Esophagus mucosa (tissue), 1 donor: ENCODE measurements around the gene NT5DC1. TPM values are rescaled to one million over a fixed set of nuclear protein-coding genes. Genes with fewer than 3 reads are reported as not detected.

Source experiments
- ATAC-seq: fragments of 200-7000 bp; cut with Tn5 transposase; one replicate; pipeline ENCODE4 v1.9.1; 2020
- total RNA-seq: library from RNA; stranded (reverse); gene quantifications from one replicate; pipeline ENCODE4 v1.2.4, GENCODE V29; 2023
- donor health status: DM: yes; HTN: yes; CAD: no.

NT5DC1 gene
- total RNA-seq: 42.4 TPM

DNA sequence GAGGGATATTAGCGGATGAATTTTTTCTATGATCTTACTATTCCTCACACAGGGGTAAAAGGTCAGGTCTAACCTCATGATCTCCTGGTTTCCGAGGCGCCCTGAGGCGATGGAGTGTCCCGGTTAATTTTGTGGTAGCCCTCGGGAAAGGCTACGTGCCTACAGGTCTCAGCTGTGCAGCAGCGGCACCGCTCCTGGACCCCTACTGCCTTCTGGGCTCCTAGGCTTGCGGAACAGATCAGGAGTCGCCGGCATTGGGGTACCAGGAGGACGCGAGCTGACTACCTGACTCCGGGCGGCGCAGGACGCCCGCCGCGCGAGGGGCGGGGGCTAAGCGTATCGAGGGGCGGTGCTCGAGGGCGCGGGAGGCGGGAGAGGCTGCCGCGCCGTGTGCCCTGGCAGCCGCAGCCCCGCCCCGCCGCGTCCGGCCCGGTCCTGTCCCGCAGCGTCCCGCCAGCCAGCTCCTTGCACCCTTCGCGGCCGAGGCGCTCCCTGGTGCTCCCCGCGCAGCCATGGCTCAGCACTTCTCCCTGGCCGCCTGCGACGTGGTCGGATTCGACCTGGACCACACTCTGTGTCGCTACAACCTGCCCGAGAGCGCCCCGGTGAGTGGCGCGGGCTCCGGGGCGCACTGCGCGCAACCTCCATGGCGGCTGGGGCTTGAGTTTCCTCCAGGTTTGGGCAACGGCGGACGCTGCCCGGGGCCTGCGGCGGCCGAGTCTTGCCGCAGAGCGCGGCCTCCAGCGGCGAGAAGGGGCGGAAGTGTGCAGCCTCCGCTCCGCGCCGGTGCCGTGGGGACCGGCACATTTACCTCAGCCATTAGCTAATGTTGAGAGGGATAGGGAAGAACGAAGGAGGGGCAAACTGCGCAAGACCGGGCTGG is at the start of gene NT5DC1:
Gene NT5DC1 (plus strand): TSS at position 435 of the 883 bp plus-strand sequence. CDS start 78 bp downstream, at position 513.
- peak; percentile 98 for ATAC-seq

DNA sequence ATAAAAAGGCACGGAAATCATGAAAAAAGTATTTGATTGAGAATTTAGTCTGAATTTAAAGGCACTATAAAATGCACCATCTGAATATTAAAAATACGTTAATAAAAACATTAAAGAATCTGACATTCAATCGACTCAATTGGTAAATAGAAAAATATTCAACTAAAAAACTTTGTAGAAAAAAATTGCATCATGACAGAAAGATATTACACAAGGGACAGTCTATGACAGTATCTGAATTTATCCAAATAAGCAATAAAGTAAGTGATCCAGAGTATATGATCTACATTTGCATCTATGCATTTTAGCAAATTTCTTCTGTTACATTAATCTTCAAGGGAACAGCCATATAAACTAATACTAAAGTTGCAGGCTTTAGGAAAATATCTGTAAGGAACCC is 49.4 kb upstream of the NT5DC1 start:
- no peak for ATAC-seq

DNA sequence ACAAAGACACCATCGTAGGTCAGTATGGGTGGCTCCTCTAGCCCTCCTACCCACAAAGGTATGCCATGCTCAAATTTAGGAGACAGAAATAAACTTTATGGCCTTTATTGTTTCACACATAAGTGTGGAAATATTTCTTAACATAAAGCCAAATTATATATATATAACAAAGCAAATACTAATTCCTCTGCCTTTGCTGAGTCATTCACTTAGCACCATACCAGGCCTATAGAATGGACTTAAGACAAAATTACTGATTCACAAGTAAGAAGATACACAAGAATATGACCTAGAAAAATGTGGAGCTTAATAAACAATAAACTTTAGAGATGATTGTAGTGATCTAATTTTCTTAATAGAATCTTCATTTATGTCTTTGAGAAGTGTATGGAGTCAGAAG is 45.1 kb upstream of the NT5DC1 start:
- peak; percentile 48 for ATAC-seq

DNA sequence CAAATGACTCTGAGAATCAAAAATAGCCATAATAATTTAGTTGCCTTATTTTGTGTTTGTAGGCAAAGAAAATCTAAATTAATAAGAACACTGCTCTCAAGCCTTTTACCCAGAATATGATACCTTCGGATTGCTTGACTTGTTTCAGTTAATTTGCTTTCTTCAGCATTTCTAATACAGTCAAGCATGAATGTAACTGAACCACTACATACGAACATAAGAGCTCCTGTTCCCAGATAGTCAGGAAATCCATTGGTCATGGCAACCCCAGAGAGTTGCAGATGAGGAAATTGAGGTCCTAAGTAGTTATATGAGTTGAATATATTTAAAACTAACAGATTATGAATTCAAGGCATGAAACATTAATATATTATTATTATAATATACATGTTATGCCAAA is 42.9 kb upstream of the NT5DC1 start:
- ATAC-seq: no peak

DNA sequence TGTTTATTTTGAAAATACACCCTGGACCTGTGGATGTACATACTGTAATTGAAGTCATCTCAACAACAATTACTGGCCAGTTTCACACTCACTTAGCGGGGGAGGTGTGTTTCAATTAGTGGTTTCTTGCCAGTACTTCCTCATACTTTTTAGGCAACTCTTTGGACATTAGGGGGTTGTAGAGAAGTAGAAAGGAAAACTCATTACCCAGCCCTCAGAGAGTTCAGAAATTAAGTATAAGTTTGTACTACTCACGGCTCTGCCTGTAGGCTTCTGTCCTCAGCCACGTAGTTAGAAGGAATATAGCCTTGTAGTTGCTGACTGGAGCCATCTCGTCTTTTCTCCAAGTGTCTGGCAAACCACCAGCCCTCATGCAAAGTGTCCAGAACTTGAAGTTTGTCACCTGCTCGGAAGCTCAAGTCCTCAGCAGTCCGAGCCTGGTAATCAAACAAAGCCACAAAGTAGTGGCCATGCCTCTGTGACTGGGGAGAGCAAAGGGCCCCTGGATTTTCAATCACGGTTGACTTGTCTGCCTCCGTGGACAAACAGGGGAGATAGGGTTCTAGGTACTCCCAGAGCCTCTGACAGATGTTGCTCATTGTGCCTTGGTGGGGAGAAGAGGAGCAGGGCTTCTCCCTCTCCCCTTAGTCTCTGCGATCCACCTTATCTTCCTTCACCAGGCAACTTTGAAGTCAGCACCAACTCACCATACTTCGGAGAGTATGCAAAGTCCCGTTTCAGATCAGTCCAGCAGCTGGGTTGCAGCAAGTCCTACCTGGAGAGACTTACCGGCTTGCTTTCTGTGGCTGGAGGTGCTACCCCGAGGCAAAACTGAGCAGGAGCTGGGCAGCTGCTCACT is 40.7 kb upstream of the NT5DC1 start:
- peak; percentile 38 for ATAC-seq

DNA sequence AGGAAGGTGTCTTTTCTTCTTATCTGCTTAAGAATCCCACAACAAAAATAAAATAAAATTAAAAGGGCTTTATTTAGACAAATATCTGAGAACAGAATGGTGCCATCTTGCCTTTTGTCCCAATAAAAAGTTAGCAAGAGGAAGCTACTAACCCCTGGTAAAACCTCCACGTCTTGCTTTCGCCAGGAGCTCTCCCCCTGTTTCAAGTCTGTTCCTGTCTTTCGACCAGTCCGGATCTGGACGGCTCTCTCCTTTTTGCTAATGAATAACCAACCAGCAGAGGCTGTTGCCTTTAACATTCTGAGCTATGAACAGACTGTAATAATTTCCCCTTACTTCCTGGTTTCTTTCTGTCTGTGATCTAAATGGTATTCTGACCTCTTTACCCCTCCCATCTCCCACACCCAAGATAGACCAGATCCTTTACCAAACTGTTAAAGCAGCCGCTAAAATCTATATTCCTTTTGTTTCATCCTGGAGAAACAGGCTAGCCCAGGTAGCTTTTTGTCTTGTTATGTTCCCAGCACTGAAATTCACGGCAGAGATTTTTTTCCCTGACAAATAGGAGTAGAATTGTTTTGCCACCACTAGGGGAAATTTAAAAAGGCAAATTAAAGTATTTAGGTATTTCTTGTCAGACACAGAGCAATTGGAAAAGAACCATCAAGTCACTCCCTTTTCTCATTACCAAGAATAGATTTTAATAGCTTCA is 39.9 kb upstream of the NT5DC1 start, which contains the start of gene FRK:
Gene FRK (minus strand): TSS at position 320 of the 712 bp plus-strand sequence. CDS start 580 bp downstream, outside the sequence.
- peak; percentile 96 for ATAC-seq

DNA sequence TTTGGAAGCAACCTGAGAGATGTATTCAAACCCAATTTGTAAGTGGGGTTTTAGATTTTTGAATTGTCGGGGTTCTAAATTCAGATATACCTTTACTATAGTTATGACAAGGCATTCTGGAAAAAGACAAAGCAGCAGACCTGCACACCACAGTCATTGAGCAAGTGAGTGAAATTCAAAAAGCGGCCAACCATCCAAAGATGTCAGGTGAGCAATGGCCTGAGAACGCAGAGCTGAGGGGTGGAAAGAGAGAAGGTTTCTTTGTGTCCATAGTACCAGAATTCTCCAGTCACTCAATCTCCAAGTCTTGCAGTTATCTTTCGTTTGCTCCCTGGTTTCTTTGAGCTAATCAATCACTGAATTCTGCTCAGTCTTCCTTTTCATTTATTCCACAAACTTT is 38.2 kb upstream of the NT5DC1 start:
- ATAC-seq: no peak

DNA sequence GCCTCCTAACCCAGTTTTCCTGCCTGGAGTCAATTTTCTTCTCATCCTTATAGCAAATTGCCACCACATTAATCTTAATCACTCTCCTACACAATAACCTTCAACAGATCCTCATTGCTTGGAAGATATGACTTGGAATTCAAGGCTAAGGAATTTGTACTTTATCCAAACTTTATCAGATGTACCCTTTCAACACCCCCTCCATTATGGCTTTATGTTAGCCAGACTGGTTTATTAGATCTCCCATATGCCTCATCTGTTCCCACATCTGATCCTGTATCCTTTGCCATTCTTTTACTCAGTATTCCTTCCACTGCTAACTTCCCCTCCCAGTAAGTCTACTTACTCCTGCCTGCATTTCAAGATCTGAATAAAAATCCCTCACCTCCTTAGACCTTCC is 36.0 kb upstream of the NT5DC1 start:
- no peak for ATAC-seq

DNA sequence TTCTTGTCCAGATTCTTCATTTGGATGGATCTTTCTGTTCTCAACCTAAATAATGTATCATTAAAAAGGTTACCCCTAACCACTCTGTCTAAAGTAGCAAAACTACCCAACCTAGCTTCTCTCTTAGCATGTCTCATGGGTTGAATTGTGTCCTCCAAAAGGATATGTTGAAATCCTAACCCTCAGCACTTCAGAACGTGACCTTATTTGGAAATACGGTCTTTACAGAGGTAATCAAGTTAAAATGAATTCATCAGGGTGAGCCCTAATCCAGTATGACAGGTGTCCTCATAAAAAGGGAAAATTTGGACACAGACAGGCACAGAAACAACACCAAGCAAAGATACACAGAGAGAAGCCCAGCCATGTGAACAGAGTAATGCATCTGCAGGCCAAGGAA is 33.9 kb upstream of the NT5DC1 start:
- no peak for ATAC-seq

DNA sequence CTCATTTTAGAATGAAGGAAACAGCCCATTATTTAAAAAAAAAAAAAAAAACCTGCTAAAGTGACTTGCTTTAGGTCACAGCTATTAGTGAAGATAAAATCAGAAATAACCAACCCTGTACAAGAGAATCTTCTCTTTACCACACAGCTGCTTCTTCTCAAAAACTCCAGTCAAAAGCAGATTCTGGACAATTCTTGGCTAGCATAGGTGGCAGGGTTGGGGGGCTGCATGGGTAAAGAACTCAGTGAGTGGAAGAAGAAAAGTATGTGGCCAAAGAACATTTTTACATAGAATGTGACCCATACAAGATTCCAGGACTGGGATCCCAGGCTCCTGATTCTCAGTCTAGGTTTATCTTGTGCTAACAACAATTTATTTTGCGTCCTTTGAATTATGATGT is 30.6 kb upstream of the NT5DC1 start:
- ATAC-seq: no peak

DNA sequence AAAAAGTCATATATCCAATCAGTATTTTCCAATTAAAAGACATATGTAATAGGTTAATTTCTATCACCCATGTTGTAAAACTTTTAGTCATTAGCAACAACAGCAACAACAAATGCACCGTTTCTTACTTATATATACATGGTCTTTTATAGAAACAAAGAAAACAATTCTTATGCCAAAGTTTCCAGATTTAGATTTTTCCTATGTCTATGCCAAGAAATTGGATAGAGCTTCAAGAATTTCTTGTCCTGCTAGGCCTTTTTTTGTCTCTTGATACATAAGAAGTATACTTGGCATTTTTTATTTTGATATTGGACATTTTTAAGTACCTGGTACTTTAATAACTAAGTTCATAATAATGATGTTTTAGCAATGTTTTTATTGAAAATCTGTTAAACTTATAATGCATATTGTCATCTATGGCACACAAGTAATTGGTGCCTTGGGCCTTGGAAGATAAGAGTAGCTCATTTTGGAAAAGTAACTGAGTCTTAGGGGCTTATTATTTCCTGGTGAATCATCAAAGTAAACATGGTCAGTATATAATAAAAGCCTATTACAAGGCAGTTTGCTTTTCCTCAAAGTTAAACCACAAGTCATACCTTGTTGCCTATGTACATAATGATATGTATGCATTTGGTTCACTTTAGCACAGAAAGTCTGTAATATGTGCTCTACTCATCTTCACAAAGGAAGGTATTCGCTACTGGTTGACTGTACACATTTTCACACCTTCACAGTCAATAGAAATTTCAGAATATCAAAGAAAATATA is 29.9 kb upstream of the NT5DC1 start:
- ATAC-seq: no peak

DNA sequence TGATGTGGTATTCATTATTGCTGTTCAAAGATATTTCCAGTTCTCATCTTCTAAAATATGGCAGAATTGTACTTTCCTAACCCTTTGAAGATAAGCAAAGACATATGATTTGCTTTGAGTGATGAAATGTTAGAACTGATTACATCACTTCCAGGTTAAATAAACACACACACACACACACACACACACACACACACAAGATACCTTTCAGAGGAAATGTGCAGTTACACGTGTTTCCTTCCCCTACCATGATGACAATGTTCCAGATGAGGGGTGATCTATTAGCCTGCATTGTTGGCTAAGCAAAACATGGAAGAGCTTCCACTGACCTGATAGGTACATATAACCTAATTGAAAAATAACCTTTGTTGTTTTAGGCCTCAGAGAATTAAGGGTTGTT is 28.3 kb upstream of the NT5DC1 start:
- no peak for ATAC-seq

DNA sequence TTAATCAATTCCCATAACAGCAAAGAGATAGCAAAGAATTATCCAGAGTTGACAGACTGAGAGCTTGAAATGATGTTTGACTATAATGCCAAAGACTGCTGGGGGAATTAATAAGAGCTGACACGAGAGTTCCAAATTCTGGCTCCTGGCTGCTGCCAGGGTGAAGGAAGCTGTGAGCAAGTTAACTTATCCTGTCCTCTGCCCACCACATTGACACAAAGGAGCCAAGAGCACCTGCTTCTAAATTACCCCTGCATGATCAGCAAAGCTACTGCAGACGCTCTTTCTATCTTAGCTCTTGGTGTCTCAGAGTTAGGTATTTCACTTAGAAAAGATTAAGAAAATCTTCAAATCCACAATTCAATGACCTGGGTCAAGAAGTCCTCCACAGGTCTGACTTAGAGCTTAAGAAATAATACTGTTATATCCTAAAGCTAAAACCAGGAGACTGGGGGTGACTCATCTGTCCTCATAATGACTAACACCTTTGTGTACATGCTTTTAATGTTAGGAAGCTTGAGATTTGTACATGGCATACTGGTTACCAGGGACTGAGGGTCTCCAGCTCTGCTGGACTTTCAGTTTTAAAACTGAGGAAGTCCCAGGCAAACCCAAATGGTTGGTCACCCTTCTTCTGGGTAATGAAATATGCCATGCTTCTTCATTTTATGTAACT is 26.8 kb upstream of the NT5DC1 start:
- ATAC-seq: peak; percentile 64

DNA sequence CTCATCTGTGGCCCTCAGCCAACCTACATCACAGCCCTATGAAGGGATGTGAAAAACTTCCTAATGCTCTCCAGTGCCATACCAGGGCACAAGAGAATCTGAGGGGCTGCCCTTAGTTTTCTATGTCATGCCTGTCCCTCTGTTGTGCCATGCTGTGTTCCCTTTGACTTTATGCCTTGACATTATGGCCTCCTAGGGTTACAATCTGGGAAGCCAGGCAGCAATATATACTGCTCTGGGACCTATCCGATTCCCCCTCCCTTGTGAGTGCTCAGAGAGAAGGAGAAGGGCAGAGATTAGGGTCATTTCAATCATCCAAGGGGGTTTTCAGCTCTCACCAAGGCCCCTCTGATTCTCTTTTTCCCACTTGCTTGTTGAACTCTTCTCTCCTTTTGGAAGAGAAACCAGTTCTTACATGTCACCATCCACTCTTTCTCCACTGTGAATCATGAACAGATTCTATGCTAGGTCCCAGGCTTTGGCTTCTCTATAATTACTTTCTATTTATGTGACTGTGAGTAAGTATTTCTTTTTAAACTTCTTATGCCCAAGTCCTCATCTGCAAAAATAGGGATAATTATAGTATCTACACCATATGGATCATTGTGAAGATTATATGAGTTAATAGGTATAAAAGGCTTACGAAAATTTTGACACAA is 25.8 kb upstream of the NT5DC1 start:
- peak; percentile 17 for ATAC-seq

DNA sequence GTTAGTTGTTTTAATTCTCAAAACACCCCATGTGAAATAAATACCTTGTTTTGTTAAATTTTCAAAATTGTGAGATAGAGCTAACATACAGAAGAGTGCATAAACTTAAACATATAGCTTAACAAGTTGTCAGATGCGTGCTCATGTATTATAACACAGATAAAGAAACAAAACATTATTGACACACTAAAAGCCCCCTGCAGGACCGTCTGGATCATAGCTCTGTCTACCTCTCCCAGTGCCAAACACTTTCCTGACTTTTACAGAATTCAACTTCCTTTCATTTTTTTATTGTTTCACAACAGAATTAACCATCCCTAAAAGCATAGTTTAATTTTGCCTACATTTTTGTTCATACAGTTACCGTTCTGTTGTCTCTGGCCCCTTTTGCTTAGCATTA is 22.1 kb upstream of the NT5DC1 start:
- no peak for ATAC-seq

DNA sequence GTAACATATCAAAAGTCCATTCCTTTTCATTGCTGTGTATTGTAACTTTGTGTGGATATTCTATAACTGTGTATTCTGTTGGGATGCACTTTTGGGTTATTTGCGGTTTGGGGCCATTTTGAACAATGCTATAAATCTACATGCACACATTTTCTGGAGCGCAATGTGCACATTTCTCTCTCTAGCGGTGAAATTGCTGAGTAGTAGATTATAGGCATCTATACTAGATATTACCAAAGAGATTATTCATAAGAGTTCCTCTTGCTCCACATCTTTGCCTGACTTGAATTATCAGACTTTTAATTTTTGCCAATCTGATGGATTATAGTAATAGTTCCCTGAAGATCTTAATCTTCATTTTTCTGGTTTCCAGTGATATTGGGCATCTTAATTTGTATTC is 21.7 kb upstream of the NT5DC1 start:
- ATAC-seq: no peak

DNA sequence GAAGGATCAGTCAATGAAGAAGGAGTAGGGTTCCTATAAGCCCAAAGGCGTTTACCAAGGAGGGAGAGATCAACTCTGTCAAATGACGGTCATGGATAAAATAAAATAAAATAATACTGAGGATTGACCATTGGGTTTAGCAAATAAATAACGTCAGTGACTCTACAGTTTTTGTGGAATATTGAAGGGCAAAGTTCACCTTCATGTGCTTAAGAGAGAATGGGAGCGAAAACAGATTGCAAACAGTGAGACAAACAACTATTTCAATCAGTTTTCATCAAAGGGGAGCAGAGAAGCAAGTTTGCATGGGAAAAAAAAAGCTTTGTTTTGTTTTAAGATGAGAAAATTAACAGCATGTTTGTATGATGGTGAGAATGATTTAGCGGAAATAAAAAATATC is 17.6 kb upstream of the NT5DC1 start:
- no peak for ATAC-seq

DNA sequence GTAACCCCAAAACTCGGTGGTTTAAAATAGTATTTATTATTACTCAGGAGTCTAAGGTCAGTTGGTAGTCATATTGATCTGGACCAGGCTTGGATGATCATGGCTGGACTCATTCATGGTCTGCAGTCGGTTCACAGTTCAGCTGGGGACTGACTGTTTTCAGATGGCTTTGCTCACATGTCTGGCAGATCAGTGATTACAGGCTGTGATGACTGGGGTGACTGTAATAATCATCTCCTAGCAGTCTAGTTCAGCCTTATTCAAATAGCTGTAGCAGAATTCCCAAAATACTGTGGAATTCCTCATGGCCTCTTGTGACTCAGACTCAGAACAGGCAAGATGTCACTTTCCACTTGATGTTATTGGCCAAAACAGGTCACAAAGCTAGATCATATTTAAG is 16.4 kb upstream of the NT5DC1 start:
- no peak for ATAC-seq

DNA sequence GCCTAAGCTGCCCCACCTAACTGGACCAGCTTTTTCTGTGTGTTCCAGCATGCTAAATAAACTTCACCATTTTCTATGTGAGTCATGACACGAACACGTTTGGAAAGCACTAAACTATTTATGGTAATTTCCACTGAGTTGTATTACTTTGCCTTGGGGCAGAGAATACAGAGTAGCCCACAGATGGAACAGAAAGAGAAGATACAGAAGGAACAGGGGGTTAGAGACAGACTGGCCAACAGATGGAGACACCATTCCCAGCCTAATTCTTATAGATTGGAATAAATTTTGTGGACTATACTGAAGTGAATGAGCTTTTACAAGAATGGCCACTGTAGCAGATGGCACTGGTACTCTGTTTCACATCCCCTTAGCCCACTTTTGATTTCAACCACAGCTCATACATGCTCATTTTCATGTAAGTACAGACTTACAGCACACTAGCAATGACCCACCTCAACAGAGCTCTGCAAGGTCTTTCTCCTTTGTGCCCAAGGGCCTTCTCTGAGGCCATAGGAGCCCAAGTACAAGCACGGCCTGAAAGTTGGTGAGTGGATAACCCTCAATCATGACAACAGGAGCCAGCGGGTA is 13.1 kb upstream of the NT5DC1 start:
- ATAC-seq: peak; percentile 74

DNA sequence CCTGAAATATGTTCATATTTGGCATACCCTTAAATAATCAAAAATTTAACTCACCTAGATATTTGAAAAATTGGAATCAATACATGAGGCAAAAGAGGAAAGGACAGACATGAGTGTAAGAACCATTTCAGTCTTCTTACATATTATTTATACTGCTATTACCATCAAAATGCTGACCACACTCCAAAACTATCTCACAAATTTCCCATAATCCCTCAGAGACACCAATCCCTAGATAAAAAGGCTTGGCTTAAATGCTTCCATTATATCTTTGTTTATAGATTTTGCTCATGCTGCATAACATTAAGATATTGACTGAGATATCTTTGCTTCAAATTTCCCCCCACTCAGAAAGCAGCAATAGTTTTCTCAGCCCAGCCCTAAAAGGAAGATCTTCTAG is 11.7 kb upstream of the NT5DC1 start:
- ATAC-seq: no peak

DNA sequence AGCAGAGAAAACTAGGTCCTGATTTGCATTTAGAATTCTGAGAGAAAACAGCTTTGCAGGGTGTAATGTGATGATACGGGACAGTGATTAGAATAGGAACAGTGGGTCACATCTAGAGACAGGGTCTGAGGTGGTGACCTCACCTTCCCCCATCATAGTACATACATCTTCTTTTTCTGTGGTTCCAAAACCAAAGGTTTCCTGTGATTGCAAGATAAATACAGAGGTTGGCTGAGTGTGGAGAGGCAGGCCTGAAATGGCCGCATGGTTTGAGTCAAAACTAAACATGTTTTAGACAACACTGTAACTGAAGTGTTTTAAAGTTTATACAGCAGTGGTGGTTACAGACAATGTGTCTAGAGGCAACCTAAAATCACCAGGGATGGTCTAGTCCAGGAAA is 10.4 kb upstream of the NT5DC1 start:
- ATAC-seq: no peak
